Kidney glomerular epithelial cell (primary cell): ENCODE results near the gene PRKAG2.

ENCODE experiments used
- DNase-seq: peaks from one replicate; lab custom pipeline; 2025; lab: John Stamatoyannopoulos, UW

PRKAG2 gene

GRCh38 chr7:151865070-151865670 lies 11.7 kb downstream of the PRKAG2 start:
- no peak for DNase-seq

GRCh38 chr7:151864561-151864960 lies 12.4 kb downstream of the PRKAG2 start:
- no peak for DNase-seq

- DNase-seq = no peak
Observed at GRCh38 chr7:151864081-151864480, 12.8 kb downstream of the PRKAG2 start.

GRCh38 chr7:151863386-151864079 lies 13.4 kb downstream of the PRKAG2 start:
- DNase-seq = no peak

- DNase-seq = no peak
Observed at GRCh38 chr7:151862606-151863381, 14.1 kb downstream of the PRKAG2 start.

GRCh38 chr7:151861881-151862280 lies 15.0 kb downstream of the PRKAG2 start:
- no peak for DNase-seq

- no peak for DNase-seq
Observed at GRCh38 chr7:151860771-151861170, 16.1 kb downstream of the PRKAG2 start.

- DNase-seq = no peak
Observed at GRCh38 chr7:151859948-151860685, 16.8 kb downstream of the PRKAG2 start.

- no peak for DNase-seq
Observed at GRCh38 chr7:151859111-151859947, 17.6 kb downstream of the PRKAG2 start.

GRCh38 chr7:151858456-151858855 lies 18.5 kb downstream of the PRKAG2 start:
- DNase-seq = no peak

- no peak for DNase-seq
Observed at GRCh38 chr7:151857866-151858450, 19.0 kb downstream of the PRKAG2 start.

GRCh38 chr7:151857412-151857811 lies 19.5 kb downstream of the PRKAG2 start:
- no peak for DNase-seq

- no peak for DNase-seq
Observed at GRCh38 chr7:151856516-151856915, 20.4 kb downstream of the PRKAG2 start.

GRCh38 chr7:151856098-151856497 lies 20.8 kb downstream of the PRKAG2 start:
- no peak for DNase-seq

GRCh38 chr7:151854720-151855071 lies 22.2 kb downstream of the PRKAG2 start:
- DNase-seq = no peak

GRCh38 chr7:151853896-151854719 lies 22.8 kb downstream of the PRKAG2 start:
- DNase-seq = no peak

- DNase-seq = no peak
Observed at GRCh38 chr7:151852486-151853396, 24.2 kb downstream of the PRKAG2 start.

- no peak for DNase-seq
Observed at GRCh38 chr7:151851782-151852181, 25.1 kb downstream of the PRKAG2 start.

- DNase-seq = no peak
Observed at GRCh38 chr7:151851145-151851751, 25.7 kb downstream of the PRKAG2 start.
